Brain microvascular endothelial cell (primary cell): ENCODE results near the gene CNST.
A peak's percentile ranks its signal among the peaks of the same experiment; 100 is the strongest.

Experiments used
- DNase-seq: peaks from one replicate; pipeline ENCODE4 v3.0.0-alpha.2; 2020
- H3K27ac ChIP-seq: fragments of 250-450 bp; sonication (Bioruptor Pico); 2 replicates; pipeline ENCODE4 v1.5.1; 2020; ENCODE audit warnings: mild to moderate bottlenecking, moderate library complexity
- H3K27me3 ChIP-seq: fragments of 250-450 bp; sonication (Bioruptor Pico); replicated peaks from 2 replicates; pipeline ENCODE4 v1.5.1; 2020; ENCODE audit warnings: mild to moderate bottlenecking
- H3K36me3 ChIP-seq: fragments of 250-450 bp; sonication (Bioruptor Pico); replicated peaks from 2 replicates; pipeline ENCODE4 v1.5.1; 2020; ENCODE audit warnings: mild to moderate bottlenecking
- H3K4me3 ChIP-seq: 2 replicates; pipeline ENCODE4 v1.5.1; 2011; ENCODE audit warnings: low read depth, mild to moderate bottlenecking, control low read depth, low read length, moderate library complexity
- CTCF ChIP-seq: IDR thresholded peaks from 2 replicates; pipeline ENCODE4 v1.5.1; 2011; ENCODE audit warnings: low read depth, mild to moderate bottlenecking, moderate library complexity, low read length, control low read depth, inconsistent platforms; ENCODE audit errors: missing control alignments
- in situ Hi-C: cut with HindIII; loops from 2 replicates; pipeline ENCODE4 v1.10.0; 2017; ENCODE audit warnings: low sequenced_read_pairs, low pct_ligation_motif_present

The CNST gene

GRCh38 chr1:246577082-246577719 is 10.9 kb downstream of the CNST start:
- no peak for TF ChIP-seq CTCF
- Histone ChIP-seq H3K4me3 (no peak overlapping the region), H3K27ac (no peak overlapping the region), H3K36me3 (no peaks in the 10 kb centered on the region), H3K27me3 (no peaks in the 10 kb centered on the region)
- in situ Hi-C loops, result no loop called here
- no peak for DNase-seq

- H3K27ac ChIP-seq, result peak overlapping the region; percentile 17
- H3K4me3 ChIP-seq, result no peak overlapping the region
- no peak for TF ChIP-seq CTCF
- in situ Hi-C loops, result no loop called here
- H3K36me3 ChIP-seq, result no peaks in the 10 kb centered on the region
- no peaks in the 10 kb centered on the region for H3K27me3 ChIP-seq
- DNase-seq, result no peak
Observed at GRCh38 chr1:246577720-246578106, 11.5 kb downstream of the CNST start.

GRCh38 chr1:246579818-246580217 is 13.6 kb downstream of the CNST start:
- TF ChIP-seq CTCF, result no peak
- Histone ChIP-seq H3K36me3 (no peaks in the 10 kb centered on the region), H3K27ac (peak overlapping the region; percentile 18)

GRCh38 chr1:246580497-246581370 is 14.5 kb downstream of the CNST start:
- no peaks in the 10 kb centered on the region for H3K27me3 ChIP-seq
- no peak for TF ChIP-seq CTCF
- in situ Hi-C loops, result no loop called here
- no peaks in the 10 kb centered on the region for H3K36me3 ChIP-seq
- H3K4me3 ChIP-seq, result no peak overlapping the region
- DNase-seq, result no peak
- no peak overlapping the region for H3K27ac ChIP-seq

More at GRCh38 chr1:246579818-246580217, 13.6 kb downstream of the CNST start:
- in situ Hi-C loops, result no loop called here
- DNase-seq, result no peak
- H3K27me3 ChIP-seq, result no peaks in the 10 kb centered on the region
- no peak overlapping the region for H3K4me3 ChIP-seq

- no peak for TF ChIP-seq CTCF
- H3K27ac ChIP-seq, result no peak overlapping the region
- H3K36me3 ChIP-seq, result no peaks in the 10 kb centered on the region
- H3K4me3 ChIP-seq, result no peak overlapping the region
- no peak for DNase-seq
- H3K27me3 ChIP-seq, result no peaks in the 10 kb centered on the region
- in situ Hi-C loops, result no loop called here
Observed at GRCh38 chr1:246582301-246583055, 16.2 kb downstream of the CNST start.
